Panc1 (cell line): ENCODE measurements around the gene RASD2. TPM values are rescaled to one million over a fixed set of nuclear protein-coding genes. Genes with fewer than 3 reads are reported as not detected.
A peak's percentile ranks its signal among the peaks of the same experiment; 100 is the strongest.

Source experiments
- ATAC-seq: fragments of 200-7000 bp; cut with Tn5 transposase; 2 replicates; pipeline ENCODE4 v1.9.1; 2020; ENCODE audit warnings: mild to moderate bottlenecking, moderate library complexity
- BruUV-seq: library from RNA; stranded (reverse); fragments of 400-500 nt; replicated peaks from 2 replicates; lab custom pipeline; 2021; lab: Mats Ljungman, UMichigan
- CTCF ChIA-PET: fragments of 300-600 bp; sonication (Branson Sonifier 250); formaldehyde crosslinking; loops from one replicate; lab custom pipeline; 2022; ENCODE audit warnings: antibody characterized with exemption; lab: Charles Lee
- POLR2A ChIA-PET: fragments of 300-600 bp; sonication (Branson Sonifier 250); formaldehyde crosslinking; loops from one replicate; lab custom pipeline; 2022; ENCODE audit warnings: antibody characterized with exemption; lab: Charles Lee
- DNase-seq: peaks from one replicate; pipeline ENCODE4 v3.0.0-alpha.2; 2010; ENCODE audit warnings: low read depth, low spot score
- H3K27ac ChIP-seq: 2 replicates; pipeline ENCODE4 v1.5.1; 2011; ENCODE audit warnings: mild to moderate bottlenecking, low read length, inconsistent platforms
- H3K27me3 ChIP-seq: fragments of 200-500 bp; sonication (Bioruptor generic); 2 replicates; pipeline ENCODE4 v1.6.0; 2014; ENCODE audit warnings: low read length, inconsistent platforms; ENCODE audit not compliant: control insufficient read depth, insufficient read depth
- H3K36me3 ChIP-seq: fragments of 200-500 bp; sonication (Bioruptor generic); 2 replicates; pipeline ENCODE4 v1.5.1; 2014; ENCODE audit warnings: inconsistent platforms, mild to moderate bottlenecking, low read length, moderate library complexity; ENCODE audit not compliant: control insufficient read depth, insufficient read depth
- H3K4me1 ChIP-seq: 2 replicates; pipeline ENCODE4 v1.5.1; 2011; ENCODE audit warnings: inconsistent platforms, mild to moderate bottlenecking, low read length, moderate library complexity; ENCODE audit not compliant: control insufficient read depth, insufficient read depth
- H3K4me3 ChIP-seq, 2 experiments: 2 replicates each; pipeline ENCODE4 v1.5.1; 2011 to 2012; ENCODE audit warnings: low read depth in 2 of 2, low read length in 2 of 2, mild to moderate bottlenecking in 2 of 2, inconsistent platforms in 1 of 2, moderate library complexity in 1 of 2
- H3K9me3 ChIP-seq: fragments of 200-500 bp; sonication (Bioruptor generic); 2 replicates; pipeline ENCODE4 v1.5.1; 2014; ENCODE audit warnings: low read depth, mild to moderate bottlenecking, inconsistent platforms, low read length, moderate library complexity; ENCODE audit not compliant: control insufficient read depth, insufficient read depth
- CTCF ChIP-seq: fragments of 450-650 bp; IDR thresholded peaks from 2 replicates; pipeline ENCODE4 v1.5.1; 2017; ENCODE audit warnings: mild to moderate bottlenecking
- POLR2AphosphoS5 ChIP-seq: IDR thresholded peaks from 2 replicates; pipeline ENCODE4 v1.6.1; 2012; ENCODE audit warnings: mild to moderate bottlenecking, low read depth, low read length, moderate library complexity
- REST ChIP-seq, 2 experiments: IDR thresholded peaks; 2 replicates each; pipeline ENCODE4 v1.6.1; 2011 to 2012; ENCODE audit warnings: low read depth in 2 of 2, control low read depth in 1 of 2, low read length in 1 of 2, mild to moderate bottlenecking in 1 of 2, moderate library complexity in 1 of 2; ENCODE audit not compliant: insufficient read depth in 1 of 2
- SIN3A ChIP-seq: IDR thresholded peaks from 2 replicates; pipeline ENCODE4 v1.6.1; 2012; ENCODE audit warnings: low read depth, mild to moderate bottlenecking, low read length, moderate library complexity, borderline replicate concordance; ENCODE audit not compliant: insufficient read depth
- TCF7L2 ChIP-seq: IDR thresholded peaks from 2 replicates; pipeline ENCODE4 v1.6.1; 2011; ENCODE audit warnings: mild to moderate bottlenecking, low read depth, low read length, inconsistent platforms
- in situ Hi-C: cut with HindIII; loops from 2 replicates; pipeline ENCODE4 v1.10.0; 2016; ENCODE audit warnings: low sequenced_read_pairs, low pct_unique_long_range_greater_than_20kb
- intact Hi-C: fragments of 100-400 bp; cut with micrococcal nuclease; formaldehyde crosslinking; loops from one replicate; pipeline ENCODE4 v1.10.0; 2022; ENCODE audit not compliant: unreplicated experiment
- total RNA-seq: library from RNA; stranded (reverse); gene quantifications from one replicate; pipeline ENCODE4 v1.2.1, GENCODE V29; 2021; ENCODE audit not compliant: unreplicated experiment

The RASD2 gene
- total RNA-seq, 1 experiment from 2014 or later: 26.7 TPM

DNA sequence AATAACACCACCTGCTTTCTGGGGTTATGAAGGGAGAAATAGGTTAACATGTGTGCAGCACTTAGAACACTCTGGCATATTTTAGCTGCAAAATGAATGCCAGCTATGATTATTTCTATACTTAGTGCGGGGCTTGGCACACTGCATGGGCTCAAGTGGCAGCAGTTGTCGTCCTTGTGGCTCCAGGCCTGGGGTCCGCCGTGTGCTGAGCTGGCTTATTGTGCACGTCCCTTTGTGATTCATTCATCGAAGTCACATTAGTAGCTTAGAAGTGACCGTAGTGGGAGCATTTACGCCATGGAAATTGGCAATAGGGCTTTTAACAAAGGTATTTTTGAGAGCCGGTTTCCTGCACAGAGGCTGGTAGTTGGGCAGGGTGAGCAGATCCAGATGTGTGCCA is 4.2 kb downstream of the RASD2 start:
- no peaks in the 10 kb centered on the region for H3K27me3 ChIP-seq
- H3K4me1 ChIP-seq: peaks cover 8% of the 10 kb centered on the region
- no peak overlapping the region for H3K27ac ChIP-seq
- TSS peak; percentile 30 for BruUV-seq
- no peak overlapping the region; a peak in 1 of 4 replicates for H3K4me3 ChIP-seq
- H3K36me3 ChIP-seq: no peaks in the 10 kb centered on the region
- ChIA-PET POLR2A (no interaction called here), CTCF (no interaction called here)
- DNase-seq (no peak), ATAC-seq (no peak)
- H3K9me3 ChIP-seq: no peaks in the 10 kb centered on the region
- in situ Hi-C loops (no loop called here), intact Hi-C loops (no loop called here)
- TF ChIP-seq TCF7L2 (no peak), CTCF (no peak), SIN3A (no peak), REST (IDR thresholded peaks at IDR 0.05; ENCODE audit: insufficient read depth in 1 of 2, low read depth in 2 of 2, low read length in 1 of 2) (no peak), POLR2AphosphoS5 (no peak)

- TF ChIP-seq TCF7L2 (no peak), POLR2AphosphoS5 (no peak), CTCF (no peak), REST (IDR thresholded peaks at IDR 0.05; ENCODE audit: insufficient read depth in 1 of 2, low read depth in 2 of 2, low read length in 1 of 2) (no peak), SIN3A (no peak)
- intact Hi-C loops (no loop called here), in situ Hi-C loops (no loop called here)
- ChIA-PET CTCF (no interaction called here), POLR2A (no interaction called here)
- ATAC-seq (no peak), DNase-seq (no peak)
- Histone ChIP-seq H3K9me3 (no peaks in the 10 kb centered on the region), H3K27ac (no peak overlapping the region), H3K4me1 (peaks cover 8% of the 10 kb centered on the region), H3K4me3 (no peak overlapping the region), H3K27me3 (no peaks in the 10 kb centered on the region), H3K36me3 (no peaks in the 10 kb centered on the region)
- no TSS peak for BruUV-seq
Observed at GRCh38 chr22:35546886-35547285, 6.3 kb downstream of the RASD2 start.
